ENCODE data around the gene GAB2.
"Not testable (repeated sequence)": the region's sequence is repeated elsewhere in the genome, so short reads cannot be mapped to it uniquely, and the experiment has no call there.

The GAB2 gene

DNA sequence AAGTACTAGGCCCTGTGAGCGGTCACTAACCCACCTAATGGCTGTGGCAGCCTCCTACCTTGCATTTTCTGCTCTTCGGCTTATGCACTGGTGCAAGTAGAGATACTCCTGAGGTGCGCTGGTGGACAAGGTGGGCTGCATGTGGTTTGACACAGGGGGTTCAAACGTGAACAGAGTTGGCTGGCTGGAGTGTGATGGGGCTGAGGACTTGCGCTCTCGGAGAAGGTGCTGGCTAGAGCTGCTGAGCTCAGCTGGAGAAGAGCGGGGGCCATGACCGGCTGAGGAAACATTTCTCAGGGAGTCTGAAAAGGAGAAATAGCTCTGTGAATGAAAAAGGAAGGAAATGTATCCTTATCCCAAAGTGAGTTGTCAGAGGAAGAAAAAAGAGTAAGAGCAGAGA, 167.5 kb downstream of the GAB2 start:
- DNase-seq (ENCODE audit: low read depth in 2 of 2): no peak

DNA sequence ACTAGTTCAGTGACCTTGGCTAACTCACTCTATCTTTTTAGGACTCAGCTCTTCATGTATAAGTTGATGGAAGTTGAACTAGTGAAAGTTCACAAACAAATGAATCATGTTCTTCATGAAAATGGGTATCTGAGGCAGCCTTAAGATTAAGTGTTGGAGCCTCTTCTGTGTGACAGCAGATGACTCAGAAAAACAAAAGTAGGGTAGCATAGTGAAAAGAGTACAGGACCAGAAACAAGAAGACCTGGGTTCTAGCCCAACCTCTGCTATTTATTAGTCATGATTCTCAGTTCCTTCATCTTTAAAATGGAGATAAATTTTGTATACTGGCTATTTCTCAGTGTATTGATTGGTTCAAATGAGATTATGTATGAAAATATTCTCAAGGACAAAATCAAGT, 168.7 kb downstream of the GAB2 start:
- DNase-seq (ENCODE audit: low read depth in 2 of 2): no peak

DNA sequence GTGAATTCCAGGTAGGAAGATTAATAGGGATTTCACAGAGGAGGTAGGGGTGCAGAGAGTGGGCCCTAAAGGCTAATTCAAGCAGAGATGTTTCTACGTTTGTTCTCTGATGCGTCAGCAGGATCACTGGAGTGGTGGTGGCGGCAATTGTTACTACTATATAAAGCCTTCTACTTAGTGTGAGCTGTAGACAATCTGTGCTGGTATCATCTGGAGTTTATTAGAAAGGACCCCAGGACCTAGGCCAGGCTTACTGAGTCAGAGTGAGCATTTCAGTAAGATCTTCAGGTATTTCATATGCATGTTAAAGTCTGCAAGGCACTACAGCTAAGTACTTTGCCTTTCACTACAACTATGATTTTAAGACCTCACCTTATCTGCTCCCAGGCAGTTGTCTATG, 169.4 kb downstream of the GAB2 start:
- no peak for DNase-seq (ENCODE audit: low read depth in 2 of 2)

GRCh38 chr11:78244546-78245255, 172.9 kb downstream of the GAB2 start:
- no peak for DNase-seq (ENCODE audit: low read depth in 2 of 2)

DNA sequence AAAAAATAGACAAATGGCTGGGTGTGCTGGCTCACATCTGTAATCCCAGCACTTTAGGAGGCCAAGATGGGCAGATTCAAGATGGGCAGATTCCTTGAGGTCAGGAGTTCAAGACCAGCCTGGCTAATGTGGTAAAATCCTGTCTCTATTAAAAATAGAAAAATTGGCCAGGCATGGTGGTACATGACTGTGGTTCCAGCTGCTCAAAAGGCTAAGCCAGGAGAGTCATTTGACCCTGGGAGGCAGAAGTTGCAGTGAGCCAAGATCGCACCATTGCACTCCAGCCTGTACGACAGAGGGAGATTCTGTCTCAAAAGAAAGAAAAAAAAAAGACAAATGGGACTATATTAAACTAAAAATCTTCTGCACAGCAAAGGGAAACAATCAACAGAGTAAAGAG, 173.5 kb downstream of the GAB2 start:
- no peak for DNase-seq (ENCODE audit: low read depth in 2 of 2)

GRCh38 chr11:78241475-78241874, 176.1 kb downstream of the GAB2 start:
- no peak for DNase-seq (ENCODE audit: low read depth in 2 of 2)

DNA sequence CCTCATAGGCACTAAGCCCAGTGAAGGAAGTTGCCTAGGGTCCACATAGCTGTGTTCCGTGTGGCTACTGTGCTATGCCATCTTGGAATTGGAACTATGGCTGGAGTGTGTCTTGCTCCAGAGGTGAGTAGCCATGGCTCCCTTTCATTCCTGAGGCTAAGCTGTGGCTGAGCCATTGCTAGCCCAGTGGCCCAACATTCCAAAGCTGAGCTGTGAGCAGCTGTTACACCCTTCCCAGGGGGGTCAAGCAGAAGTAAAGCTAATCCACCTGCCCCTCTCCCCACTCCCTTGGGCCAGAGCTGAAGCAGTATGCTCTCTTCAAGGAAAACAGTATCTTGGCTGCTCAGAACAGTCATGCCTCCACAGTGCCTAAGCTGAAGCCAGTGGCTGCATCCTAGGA, 177.8 kb downstream of the GAB2 start:
- no peak for DNase-seq (ENCODE audit: low read depth in 2 of 2)

DNA sequence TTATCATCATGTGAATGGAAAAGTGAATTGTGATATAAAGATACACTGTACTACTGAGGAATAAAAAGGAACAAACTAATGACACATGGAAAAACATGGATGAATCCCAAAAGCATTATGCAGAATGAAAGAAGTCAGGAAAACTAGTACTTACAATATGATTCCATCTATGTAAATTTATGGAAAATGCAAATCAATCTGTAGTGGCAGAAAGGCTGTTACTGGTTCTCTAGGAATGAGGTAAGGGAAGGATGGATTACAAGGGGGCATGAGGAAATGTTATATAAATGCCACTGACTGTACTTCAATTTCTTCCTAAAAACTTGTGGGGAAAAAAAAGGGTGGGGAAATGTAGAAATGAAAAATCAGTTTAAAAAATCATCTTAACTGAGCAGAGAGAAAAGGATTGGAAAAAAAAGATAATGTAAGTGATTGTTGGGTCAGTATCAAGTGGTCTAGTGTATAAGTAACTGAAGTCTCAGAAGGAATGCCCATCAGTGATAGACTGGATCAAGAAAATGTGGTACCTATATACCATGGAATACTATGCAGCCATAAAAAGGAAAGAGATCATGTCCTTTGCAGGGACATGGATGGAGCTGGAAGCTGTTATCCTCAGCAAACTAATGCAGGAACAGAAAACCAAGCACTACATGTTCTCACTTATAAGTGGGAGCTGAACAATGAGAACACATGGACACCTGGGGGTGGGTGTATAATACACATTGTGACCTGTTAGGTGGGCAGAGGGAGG, 180.2 kb downstream of the GAB2 start:
- no peak for DNase-seq (ENCODE audit: low read depth in 2 of 2)

- DNase-seq (ENCODE audit: low read depth in 2 of 2): no peak
These were observed 183.6 kb downstream of the GAB2 start for GRCh38 chr11:78234006-78234405.

DNA sequence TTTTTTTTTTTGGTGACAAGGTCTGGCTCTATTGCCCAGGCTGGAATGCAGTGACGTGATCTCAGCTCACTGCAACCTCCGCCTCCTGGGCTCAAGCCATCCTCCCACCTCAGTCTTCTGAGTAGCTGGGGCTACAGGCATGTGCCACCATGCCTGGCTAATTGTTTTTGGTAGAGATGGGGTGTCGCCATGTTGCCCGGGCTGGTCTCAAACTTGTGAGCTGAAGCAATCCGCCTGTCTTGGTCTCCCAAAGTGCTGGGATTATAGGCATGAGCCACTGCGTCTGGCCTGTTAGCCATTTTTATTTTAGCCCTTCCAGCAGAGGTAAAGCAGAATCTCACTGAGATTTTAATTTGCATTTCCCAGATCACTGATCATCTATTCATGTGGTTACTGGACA, 184.6 kb downstream of the GAB2 start:
- not testable (repeated sequence) for DNase-seq (ENCODE audit: low read depth in 2 of 2)

GRCh38 chr11:78231962-78232501, 185.6 kb downstream of the GAB2 start:
- DNase-seq (ENCODE audit: low read depth in 2 of 2): no peak

DNA sequence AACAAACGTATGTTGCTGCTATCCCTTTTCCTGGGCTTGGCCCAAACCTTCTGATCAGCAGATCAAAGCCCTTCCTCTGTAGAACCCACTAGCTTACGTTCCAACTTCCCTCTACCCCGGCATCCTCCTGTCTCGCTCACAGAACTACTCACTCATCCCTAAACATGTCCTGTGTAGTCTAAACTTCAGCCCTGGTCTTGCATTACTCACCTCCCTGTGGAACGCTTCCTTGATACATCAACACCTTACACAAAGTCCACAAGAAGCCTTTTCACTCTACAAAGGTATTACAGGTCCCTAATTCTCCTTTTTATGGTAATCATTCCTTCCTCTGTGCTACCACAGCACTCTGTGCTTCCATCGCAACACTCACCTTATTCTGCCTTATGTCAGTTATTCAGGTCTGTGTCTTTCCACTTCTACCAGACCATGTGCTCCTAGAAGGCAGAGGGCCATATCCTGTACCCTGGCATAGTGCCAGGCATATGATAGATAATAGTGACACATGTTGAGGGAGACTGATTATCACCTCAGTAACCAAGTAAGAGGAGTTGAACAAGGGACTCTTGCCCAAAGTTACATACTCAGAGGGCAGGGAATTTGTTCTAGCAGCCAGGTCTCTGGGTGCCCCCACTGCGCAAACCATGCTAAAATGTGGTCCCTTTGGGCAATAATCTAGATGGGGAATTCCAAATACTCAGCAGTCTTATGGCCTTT, 187.3 kb downstream of the GAB2 start:
- DNase-seq (ENCODE audit: low read depth in 2 of 2): no peak

- DNase-seq (ENCODE audit: low read depth in 2 of 2): no peak
These were observed 188.5 kb downstream of the GAB2 start for GRCh38 chr11:78229106-78229505.

DNA sequence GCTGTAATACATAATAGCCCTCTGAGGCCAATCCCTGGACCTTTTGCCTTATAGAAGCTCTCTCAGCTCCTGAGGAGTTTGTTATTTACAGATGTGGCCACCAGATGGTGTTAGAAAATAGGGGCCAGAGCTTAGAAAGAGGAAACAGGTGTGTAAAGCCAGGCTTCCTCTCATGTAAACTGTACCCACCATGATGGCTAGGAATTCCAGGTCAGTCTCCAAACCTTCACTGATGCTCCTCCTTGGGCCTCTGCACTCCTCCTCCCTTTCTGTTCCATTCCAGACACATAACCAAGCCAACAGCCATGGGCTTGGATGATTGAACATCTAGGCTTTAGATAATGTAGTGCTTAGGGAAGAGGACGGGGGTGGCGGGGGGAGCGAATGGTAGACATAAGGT, 189.2 kb downstream of the GAB2 start:
- no peak for DNase-seq (ENCODE audit: low read depth in 2 of 2)

- DNase-seq (ENCODE audit: low read depth in 2 of 2): no peak
These were observed 189.7 kb downstream of the GAB2 start for GRCh38 chr11:78227921-78228320.

DNA sequence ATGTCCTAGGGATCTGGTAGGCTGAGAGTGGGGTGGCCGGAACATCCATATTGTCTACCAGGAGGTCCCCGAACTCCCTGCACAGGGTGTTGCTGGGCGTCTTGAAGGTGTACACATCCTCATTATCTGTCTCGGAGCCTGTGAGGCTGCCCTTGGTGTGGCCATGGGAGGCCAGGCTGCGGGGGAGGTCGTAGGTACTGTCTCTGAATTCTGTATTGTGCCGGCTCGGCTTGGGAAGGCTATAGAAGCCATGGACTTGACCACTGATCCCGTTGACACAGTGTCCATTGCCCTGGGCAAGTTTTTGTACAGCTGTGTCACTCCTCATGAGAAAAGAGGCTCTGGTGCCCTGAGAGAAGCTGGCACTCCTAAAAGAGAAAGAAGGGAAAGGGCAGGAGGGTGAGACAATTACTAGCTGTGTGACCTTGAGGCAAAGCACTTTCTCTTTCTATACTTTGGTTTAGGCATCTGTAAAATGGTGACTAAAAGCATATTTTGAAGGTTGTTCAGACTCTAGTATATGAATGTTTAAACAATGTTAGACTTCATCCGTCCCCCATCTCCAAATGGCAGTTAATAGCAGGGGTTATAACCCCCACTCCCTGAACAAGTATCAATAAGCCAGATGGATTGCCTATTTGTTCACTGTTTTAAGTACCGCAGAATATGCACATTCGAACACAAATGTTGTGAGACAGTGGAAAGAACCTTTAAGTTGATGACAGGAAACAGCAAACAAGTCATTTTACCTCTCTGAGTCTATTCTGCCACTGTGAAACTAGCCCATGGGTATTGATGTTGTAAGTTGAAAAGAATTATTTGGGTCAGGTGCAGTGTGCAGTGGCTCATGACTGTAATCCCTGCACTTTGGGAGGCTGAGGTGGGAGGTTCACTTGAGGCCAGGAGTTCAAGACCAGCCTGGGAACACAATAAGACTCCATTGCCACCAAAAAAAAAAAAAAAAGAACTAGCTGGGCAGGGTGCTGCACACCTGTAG, 190.6 kb downstream of the GAB2 start:
- no peak for DNase-seq (ENCODE audit: low read depth in 2 of 2)

DNA sequence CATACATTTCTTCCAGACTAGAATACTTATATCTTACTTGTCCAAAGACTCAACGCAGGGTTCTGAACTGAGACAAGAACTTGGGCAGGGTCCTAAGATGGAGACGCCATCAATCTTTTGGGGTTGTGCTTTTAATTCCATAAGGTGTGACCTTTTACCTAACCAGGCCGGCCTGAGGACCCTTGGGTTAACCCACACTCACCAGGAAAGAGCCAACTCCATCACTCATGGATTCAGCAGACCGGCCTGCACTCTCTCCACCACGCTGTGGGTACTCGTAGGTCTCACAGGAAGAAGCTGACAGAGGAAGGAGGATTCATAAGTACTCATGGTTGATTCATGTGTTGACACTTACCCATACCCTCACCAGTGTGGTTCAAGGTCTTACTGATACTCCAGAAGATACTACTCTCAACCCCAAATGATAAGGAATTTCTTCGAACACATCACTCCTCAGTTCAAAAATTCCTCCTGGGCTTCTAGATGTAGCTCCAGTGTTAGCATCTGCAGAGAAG, 192.7 kb downstream of the GAB2 start:
- no peak for DNase-seq (ENCODE audit: low read depth in 2 of 2)

GRCh38 chr11:78224506-78224905, 193.1 kb downstream of the GAB2 start:
- DNase-seq (ENCODE audit: low read depth in 2 of 2): no peak

- DNase-seq (ENCODE audit: low read depth in 2 of 2): no peak
These were observed 194.2 kb downstream of the GAB2 start for GRCh38 chr11:78223320-78223954.

DNA sequence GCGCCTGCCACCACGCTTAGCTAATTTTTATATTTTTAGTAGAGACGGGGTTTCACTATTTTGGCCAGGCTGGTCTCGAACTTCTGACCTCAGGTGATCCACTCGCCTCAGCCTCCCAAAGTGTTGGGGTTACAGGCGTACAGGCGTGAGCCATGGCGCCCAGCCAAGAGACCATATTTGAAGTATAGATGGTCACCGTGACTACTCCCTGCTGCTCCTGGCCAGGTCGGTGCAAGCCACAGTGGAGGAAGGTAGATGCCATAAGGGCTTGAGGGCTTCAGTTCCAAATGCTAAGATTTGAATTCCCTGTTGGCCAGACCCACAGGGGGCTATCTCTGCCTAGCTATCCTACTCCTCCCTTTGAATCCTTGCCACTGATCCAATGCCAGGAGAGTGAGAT, 194.9 kb downstream of the GAB2 start:
- not testable (repeated sequence) for DNase-seq (ENCODE audit: low read depth in 2 of 2)

Data from stimulated activated CD4-positive, alpha-beta T cell treated with anti-CD3 and anti-CD28 coated beads, Interleukin-4, amount 100 ng/mL, for 48 hours (primary cell).